NB4 (cell line): ENCODE data around the gene LDLRAD4.

Experiments
- DNase-seq: peaks from one replicate; pipeline ENCODE4 v3.0.0; 2010; ENCODE audit warnings: low read depth
- H3K4me3 ChIP-seq: one replicate; pipeline ENCODE4 v1.5.1; 2011; ENCODE audit warnings: mild to moderate bottlenecking, low read depth, low read length, moderate library complexity
- MYC ChIP-seq: IDR thresholded peaks from 2 replicates; pipeline ENCODE4 v1.6.1; 2011; ENCODE audit warnings: low read depth, low read length
- POLR2A ChIP-seq: IDR thresholded peaks from 2 replicates; pipeline ENCODE4 v1.6.1; 2011; ENCODE audit warnings: mild to moderate bottlenecking; ENCODE audit not compliant: insufficient read length; ENCODE audit errors: extremely low read depth
- TF ChIP-seq, protein P1 (sequence below): IDR thresholded peaks from 2 replicates; pipeline ENCODE4 v1.6.1; 2011; ENCODE audit warnings: low read depth, low read length
- TF ChIP-seq, protein P2 (sequence below): IDR thresholded peaks from one replicate; pipeline ENCODE4 v1.5.1; 2012; ENCODE audit warnings: low read depth, low read length

The LDLRAD4 gene

GRCh38 chr18:13622751-13623150, 404.2 kb downstream of the LDLRAD4 start:
- no peak overlapping the region for H3K4me3 ChIP-seq
- DNase-seq, result no peak
- no peak for TF ChIP-seq MYC
- no peak for TF ChIP-seq POLR2A
- TF ChIP-seq, protein P1, sequence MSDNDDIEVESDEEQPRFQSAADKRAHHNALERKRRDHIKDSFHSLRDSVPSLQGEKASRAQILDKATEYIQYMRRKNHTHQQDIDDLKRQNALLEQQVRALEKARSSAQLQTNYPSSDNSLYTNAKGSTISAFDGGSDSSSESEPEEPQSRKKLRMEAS, result no peak
- TF ChIP-seq, protein P2, sequence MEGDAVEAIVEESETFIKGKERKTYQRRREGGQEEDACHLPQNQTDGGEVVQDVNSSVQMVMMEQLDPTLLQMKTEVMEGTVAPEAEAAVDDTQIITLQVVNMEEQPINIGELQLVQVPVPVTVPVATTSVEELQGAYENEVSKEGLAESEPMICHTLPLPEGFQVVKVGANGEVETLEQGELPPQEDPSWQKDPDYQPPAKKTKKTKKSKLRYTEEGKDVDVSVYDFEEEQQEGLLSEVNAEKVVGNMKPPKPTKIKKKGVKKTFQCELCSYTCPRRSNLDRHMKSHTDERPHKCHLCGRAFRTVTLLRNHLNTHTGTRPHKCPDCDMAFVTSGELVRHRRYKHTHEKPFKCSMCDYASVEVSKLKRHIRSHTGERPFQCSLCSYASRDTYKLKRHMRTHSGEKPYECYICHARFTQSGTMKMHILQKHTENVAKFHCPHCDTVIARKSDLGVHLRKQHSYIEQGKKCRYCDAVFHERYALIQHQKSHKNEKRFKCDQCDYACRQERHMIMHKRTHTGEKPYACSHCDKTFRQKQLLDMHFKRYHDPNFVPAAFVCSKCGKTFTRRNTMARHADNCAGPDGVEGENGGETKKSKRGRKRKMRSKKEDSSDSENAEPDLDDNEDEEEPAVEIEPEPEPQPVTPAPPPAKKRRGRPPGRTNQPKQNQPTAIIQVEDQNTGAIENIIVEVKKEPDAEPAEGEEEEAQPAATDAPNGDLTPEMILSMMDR, result no peak

GRCh38 chr18:13623348-13623747, 404.8 kb downstream of the LDLRAD4 start:
- no peak overlapping the region for H3K4me3 ChIP-seq
- no peak for DNase-seq

DNA sequence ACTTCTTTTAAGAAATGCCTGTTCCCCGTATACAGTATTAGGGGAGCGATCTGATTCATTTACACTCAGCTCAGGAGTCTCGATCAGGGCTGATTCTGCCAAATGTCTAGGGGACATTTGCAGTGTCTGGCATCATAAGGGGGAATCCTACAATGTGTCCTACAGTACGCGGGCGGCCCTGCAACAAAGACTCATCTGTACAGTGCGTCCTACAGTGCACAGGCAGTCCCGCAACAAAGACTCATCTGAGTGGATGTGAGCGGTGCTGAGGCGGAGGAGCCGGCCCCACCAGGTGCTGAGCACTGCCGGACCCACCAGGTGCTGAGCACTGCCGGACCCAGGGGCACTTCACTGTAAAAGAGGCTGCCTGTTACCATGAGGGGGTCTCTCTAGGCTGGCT, 405.3 kb downstream of the LDLRAD4 start:
- H3K4me3 ChIP-seq, result no peak overlapping the region
- TF ChIP-seq, protein P2, result no peak
- no peak for TF ChIP-seq MYC
- TF ChIP-seq, protein P1, result no peak
- no peak for TF ChIP-seq POLR2A
- no peak for DNase-seq

More at GRCh38 chr18:13623348-13623747, 404.8 kb downstream of the LDLRAD4 start:
- TF ChIP-seq MYC, result no peak
- TF ChIP-seq, protein P1, result no peak
- TF ChIP-seq, protein P2, result no peak
- TF ChIP-seq POLR2A, result no peak

DNA sequence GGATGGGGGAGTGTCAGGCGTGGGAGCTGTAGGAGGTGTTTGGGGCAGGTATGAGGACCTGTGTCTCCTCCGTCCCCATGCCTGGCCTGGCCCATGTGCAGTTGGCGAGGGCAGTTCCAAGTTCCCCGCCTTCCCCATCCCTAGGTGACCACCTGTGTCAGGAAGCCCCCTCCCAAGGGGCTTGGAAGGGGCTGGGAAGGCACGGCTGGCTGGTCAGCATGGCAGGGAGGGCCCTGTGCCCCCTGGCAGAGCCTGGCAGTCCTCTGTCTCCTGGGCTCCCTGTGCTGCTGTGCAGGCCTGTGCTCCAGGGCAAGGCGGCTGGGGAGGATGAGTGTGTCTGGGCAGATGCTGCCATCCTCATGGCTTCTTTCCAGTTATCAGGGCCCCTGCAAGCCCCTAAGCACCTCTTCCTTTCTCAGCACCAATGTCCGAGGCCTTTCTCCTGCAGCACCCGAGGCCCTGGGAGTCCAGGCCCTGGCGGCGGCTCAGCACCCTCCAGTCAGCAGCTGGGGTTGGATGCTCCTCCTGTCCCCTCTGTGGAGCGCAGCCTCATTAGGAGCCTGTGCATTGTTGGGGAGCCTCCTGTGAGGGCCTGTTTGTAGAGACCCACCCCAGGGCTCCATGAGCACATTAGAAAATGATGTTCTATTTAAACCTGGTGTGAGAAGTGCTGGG, 406.1 kb downstream of the LDLRAD4 start:
- DNase-seq, result no peak
- H3K4me3 ChIP-seq, result no peak overlapping the region
- no peak for TF ChIP-seq MYC
- TF ChIP-seq, protein P2, result no peak
- no peak for TF ChIP-seq POLR2A
- TF ChIP-seq, protein P1, result no peak

- TF ChIP-seq, protein P1, result no peak
- TF ChIP-seq MYC (no peak), POLR2A (no peak)
- TF ChIP-seq, protein P2, result no peak
- H3K4me3 ChIP-seq, result no peak overlapping the region
- no peak for DNase-seq
Measured at GRCh38 chr18:13625355-13625754, 406.8 kb downstream of the LDLRAD4 start.
